Pancreas (tissue), 10 donors: ENCODE data around the gene S100P. TPM values are rescaled to one million over a fixed set of nuclear protein-coding genes. Genes with fewer than 3 reads are reported as not detected.
A peak's percentile ranks its signal among the peaks of the same experiment; 100 is the strongest.
"Not testable (repeated sequence)": the region's sequence is repeated elsewhere in the genome, so short reads cannot be mapped to it uniquely, and the experiment has no call there.

Experiments used
- ATAC-seq, 4 donors: fragments of 200-7000 bp; cut with Tn5 transposase; one replicate each; pipeline versions ENCODE4 v1.8.0 to v1.9.1; 2020; ENCODE audit warnings: mild to moderate bottlenecking in 4 of 4, moderate library complexity in 4 of 4
- DNase-seq, 6 donors: peaks; one replicate each; pipeline ENCODE4 v3.0.0-alpha.2; 2020
- FAIRE-seq: peaks from 2 replicates; lab custom pipeline; 2012; peaks lifted over from hg19 to GRCh38; lab: Jason Lieb, UNC
- H3K27ac ChIP-seq, 4 donors: fragments of 200-600 bp; sonication (generic); 1 replicate in 3 of 4; 2 replicates in 1 of 4; pipeline versions ENCODE4 v1.5.0 to v1.8.0; 2020
- H3K27me3 ChIP-seq, 4 donors: fragments of 200-600 bp; one replicate each; pipeline ENCODE4 v1.8.0; 2021
- H3K36me3 ChIP-seq, 3 donors: fragments of 200-600 bp; sonication (generic) in 1 of 3; one replicate each; pipeline versions ENCODE4 v1.5.0 to v1.8.0; 2020 to 2021
- H3K4me1 ChIP-seq, 3 donors: fragments of 200-600 bp; one replicate each; pipeline ENCODE4 v1.8.0; 2021
- H3K4me3 ChIP-seq, 4 donors: fragments of 200-600 bp; sonication (generic) in 2 of 4; one replicate each; pipeline versions ENCODE4 v1.5.0 to v1.8.0; 2020 to 2021
- H3K9me3 ChIP-seq, 4 donors: fragments of 200-600 bp; one replicate each; pipeline ENCODE4 v1.8.0; 2021
- WGBS, 2 donors: extraction: QIAGEN DNeasy Blood & Tissue Kit; methylation state at CpG; one replicate each; pipeline ENCODE4 v1.1.7; 2013; 5-methylcytosine and 5-hydroxymethylcytosine counted together
- intact Hi-C, 3 donors: fragments of 100-400 bp; cut with DNase I; formaldehyde crosslinking; loops; one replicate each; pipeline versions ENCODE4 v1.11.1 to v1.14.2; 2022
- polyA plus RNA-seq, 2 donors: library from polyadenylated mRNA; stranded (reverse); fragments of 200-250 nt; gene quantifications; one replicate each; pipeline ENCODE4 v1.2.3, GENCODE V29; 2013
- total RNA-seq, 6 donors: library from RNA; stranded (reverse); fragmentation: NEBNext Ultra II Directional in 4 of 6; extraction: Animal tissue kit (Norgen Biotek cat#: 25700) in 4 of 6; gene quantifications; one replicate each; pipeline versions ENCODE4 v1.2.1 to v1.2.4, GENCODE V29; 2021 to 2023
- TF ChIP-seq, protein P1 (sequence below), 4 donors: fragments of 200-600 bp; sonication (generic) in 3 of 4; IDR thresholded peaks; one replicate each; pipeline versions ENCODE4 v1.5.0 to v1.8.0; 2021; ENCODE audit warnings: antibody characterized with exemption in 4 of 4
- donor health status: healthy with polysubstance abuse.
- donor health status: DM: no; HTN: no; CAD: no; lungs with moderate emphysema.
- donor health status: DM: no; HTN: no; CAD: no.
- donor health status: control.
- donor health status: control.
- donor health status: Bipolar disorder and iron deficiency.
- donor health status: DM: yes; HTN: yes; CAD: no.
- donor health status: DM: no; HTN: no; CAD: no.
- donor health status: DM: no; HTN: no; CAD: no.
- donor health status: DM: yes; HTN: yes; CAD: no.

The S100P gene
- total and polyA plus RNA-seq, 8 donors, result 0.42 to 15.7 (median 1.5) TPM; not detected in 4

DNA sequence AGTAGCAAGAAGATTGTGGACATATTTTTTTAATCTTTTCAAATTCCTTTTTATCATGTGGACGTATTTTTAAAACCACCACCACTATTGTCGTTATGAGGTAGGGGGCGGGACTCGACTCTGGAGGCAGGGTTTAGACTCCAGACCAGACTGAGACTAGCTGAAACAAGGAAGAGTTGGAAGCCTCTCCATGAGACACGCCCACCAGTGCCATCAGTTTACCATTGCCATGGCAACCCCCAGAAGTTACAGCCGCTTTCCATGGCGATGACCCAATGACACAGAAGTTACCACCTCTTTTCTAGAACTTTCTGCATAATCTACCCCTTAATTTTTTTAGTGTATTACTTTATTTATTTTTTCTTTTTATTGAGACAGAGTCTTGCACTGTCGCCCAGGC lies 44.5 kb upstream of the S100P start:
- H3K36me3 ChIP-seq, result no peaks in the 10 kb centered on the region
- DNase-seq, result no peak
- no peak for ATAC-seq
- H3K9me3 ChIP-seq, result no peaks in the 10 kb centered on the region
- 87 to 92% methylated on average over 8 of the region's 8 CpGs for WGBS, 2 donors
- TF ChIP-seq, protein P1, sequence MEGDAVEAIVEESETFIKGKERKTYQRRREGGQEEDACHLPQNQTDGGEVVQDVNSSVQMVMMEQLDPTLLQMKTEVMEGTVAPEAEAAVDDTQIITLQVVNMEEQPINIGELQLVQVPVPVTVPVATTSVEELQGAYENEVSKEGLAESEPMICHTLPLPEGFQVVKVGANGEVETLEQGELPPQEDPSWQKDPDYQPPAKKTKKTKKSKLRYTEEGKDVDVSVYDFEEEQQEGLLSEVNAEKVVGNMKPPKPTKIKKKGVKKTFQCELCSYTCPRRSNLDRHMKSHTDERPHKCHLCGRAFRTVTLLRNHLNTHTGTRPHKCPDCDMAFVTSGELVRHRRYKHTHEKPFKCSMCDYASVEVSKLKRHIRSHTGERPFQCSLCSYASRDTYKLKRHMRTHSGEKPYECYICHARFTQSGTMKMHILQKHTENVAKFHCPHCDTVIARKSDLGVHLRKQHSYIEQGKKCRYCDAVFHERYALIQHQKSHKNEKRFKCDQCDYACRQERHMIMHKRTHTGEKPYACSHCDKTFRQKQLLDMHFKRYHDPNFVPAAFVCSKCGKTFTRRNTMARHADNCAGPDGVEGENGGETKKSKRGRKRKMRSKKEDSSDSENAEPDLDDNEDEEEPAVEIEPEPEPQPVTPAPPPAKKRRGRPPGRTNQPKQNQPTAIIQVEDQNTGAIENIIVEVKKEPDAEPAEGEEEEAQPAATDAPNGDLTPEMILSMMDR (IDR thresholded peaks at IDR 0.05), result no peak
- no peak overlapping the region for H3K4me3 ChIP-seq
- H3K4me1 ChIP-seq, result no peaks in the 10 kb centered on the region
- intact Hi-C loops, result no loop called here
- H3K27me3 ChIP-seq, result no peaks in the 10 kb centered on the region
- H3K27ac ChIP-seq, result no peak overlapping the region
- FAIRE-seq, result no peak

DNA sequence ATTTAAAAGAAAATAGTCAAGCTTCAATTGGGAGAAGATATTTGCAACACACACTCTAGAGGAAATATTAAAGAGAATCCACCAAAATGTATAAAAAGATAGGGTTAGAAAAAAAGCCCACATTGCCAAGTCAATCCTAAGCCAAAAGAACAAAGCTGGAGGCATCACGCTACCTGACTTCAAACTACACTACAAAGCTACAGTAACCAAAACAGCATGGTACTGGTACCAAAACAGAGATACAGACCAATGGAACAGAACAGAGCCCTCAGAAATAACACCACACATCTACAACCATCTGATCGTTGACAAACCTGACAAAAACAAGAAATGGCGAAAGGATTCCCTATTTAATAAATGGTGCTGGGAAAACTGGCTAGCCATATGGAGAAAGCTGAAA lies 39.5 kb upstream of the S100P start:
- 51 to 80% methylated on average over 2 to 3 of the region's 3 CpGs for WGBS, 2 donors
- H3K27ac ChIP-seq, H3K4me3 ChIP-seq, H3K9me3 ChIP-seq, ATAC-seq, H3K36me3 ChIP-seq, H3K4me1 ChIP-seq, DNase-seq, H3K27me3 ChIP-seq, FAIRE-seq, intact Hi-C loops: not testable (repeated sequence)

DNA sequence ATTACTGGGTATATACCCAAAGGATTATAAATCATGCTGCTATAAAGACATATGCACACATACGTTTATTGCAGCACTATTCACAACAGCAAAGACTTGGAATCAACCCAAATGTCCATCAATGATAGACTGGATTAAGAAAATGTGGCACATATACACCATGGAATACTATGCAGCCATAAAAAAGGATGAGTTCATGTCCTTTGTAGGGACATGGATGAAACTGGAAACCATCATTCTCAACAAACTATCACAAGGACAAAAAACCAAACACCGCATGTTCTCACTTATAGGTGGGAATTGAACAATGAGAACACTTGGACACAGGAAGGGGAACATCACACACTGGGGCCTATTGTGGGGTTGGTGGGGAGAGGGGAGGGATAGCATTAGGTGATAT lies 38.4 kb upstream of the S100P start:
- H3K36me3 ChIP-seq, H3K27ac ChIP-seq, DNase-seq, H3K4me1 ChIP-seq, ATAC-seq, FAIRE-seq, intact Hi-C loops, H3K27me3 ChIP-seq, H3K4me3 ChIP-seq, H3K9me3 ChIP-seq: not testable (repeated sequence)
- WGBS, 2 donors, result 80 to 81% methylated on average over 2 of the region's 2 CpGs

DNA sequence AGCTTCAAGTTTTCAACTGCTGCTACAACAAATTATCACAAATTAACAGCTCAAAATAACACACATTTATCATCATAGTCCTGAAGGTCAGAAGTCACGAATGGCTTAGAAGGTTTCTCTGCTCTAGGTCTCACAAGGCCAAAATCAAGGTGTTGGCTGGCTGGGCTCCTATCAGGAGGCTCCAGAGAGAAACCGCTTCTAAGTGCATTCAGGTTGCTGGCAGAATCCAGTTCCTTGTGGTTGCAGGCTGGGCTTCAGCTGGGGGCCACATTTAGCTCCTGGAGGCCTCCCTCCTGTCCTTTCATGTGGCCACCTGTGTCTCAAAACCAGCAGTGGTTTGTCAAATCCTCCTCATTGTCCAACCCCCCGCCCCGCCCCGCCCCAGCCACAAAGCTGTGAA lies 37.8 kb upstream of the S100P start:
- intact Hi-C loops, result no loop called here
- no peaks in the 10 kb centered on the region for H3K27me3 ChIP-seq
- WGBS, 2 donors, result 83 to 87% methylated on average over 5 of the region's 5 CpGs
- no peaks in the 10 kb centered on the region for H3K9me3 ChIP-seq
- H3K27ac ChIP-seq, result no peak overlapping the region
- H3K4me1 ChIP-seq, result no peaks in the 10 kb centered on the region
- TF ChIP-seq, protein P1 (IDR thresholded peaks at IDR 0.05), result no peak
- H3K36me3 ChIP-seq, result no peaks in the 10 kb centered on the region
- DNase-seq (no peak), ATAC-seq (no peak), FAIRE-seq (no peak)
- no peak overlapping the region for H3K4me3 ChIP-seq

DNA sequence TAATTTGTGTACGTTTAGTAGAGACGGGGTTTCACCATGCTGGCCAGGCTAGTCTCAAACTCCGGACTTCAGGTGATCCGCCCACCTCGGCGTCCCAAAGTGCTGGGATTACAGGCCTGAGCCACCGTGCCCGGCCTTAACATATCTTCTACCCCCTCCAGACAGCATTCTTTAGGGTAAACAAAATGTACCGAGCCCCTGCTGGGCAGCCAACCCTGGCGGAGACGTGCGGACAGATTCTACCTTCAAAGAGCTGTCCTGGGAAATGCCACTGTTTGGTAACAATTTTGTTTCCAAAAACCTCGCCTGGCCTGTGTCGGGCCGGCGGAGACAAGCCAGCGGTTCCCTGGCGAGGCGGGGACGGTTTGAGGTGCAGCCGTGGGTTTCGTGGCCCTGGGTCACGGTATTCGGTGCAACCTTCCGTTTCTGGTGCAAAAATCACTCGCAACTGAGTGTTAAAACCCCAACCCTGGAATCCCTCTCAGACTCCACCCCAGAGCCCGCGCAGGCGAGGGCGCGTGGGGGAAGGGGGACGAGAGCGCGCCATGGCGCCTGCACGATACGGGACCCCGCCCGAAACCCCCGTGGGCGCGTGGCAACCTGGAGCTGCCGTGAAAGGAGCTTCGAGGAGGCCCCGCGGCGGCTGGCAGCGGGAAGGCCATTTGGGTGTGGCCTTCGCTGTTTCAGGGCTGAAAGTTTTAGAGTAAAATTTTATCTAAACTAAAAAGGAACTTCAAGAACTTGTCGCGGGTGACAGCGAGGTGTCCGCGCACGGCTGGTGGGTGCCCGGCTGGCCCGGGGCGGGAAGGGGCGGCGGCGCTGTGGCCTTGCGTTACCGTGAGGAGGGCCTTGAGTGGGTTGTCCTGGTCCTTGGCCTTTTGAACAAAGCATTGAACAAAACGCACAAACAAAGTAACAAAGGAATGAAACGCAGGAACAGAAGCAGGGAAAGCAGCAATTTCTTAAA lies 36.2 kb upstream of the S100P start:
- WGBS, 2 donors, result 72 to 79% methylated on average over 65 of the region's 65 CpGs
- TF ChIP-seq, protein P1 (IDR thresholded peaks at IDR 0.05), result no peak
- no peaks in the 10 kb centered on the region for H3K9me3 ChIP-seq
- H3K27me3 ChIP-seq, result no peaks in the 10 kb centered on the region
- intact Hi-C loops, result no loop called here
- DNase-seq (no peak), ATAC-seq (no peak), FAIRE-seq (no peak)
- H3K4me3 ChIP-seq, result no peak overlapping the region
- no peaks in the 10 kb centered on the region for H3K4me1 ChIP-seq
- no peak overlapping the region for H3K27ac ChIP-seq
- no peaks in the 10 kb centered on the region for H3K36me3 ChIP-seq

DNA sequence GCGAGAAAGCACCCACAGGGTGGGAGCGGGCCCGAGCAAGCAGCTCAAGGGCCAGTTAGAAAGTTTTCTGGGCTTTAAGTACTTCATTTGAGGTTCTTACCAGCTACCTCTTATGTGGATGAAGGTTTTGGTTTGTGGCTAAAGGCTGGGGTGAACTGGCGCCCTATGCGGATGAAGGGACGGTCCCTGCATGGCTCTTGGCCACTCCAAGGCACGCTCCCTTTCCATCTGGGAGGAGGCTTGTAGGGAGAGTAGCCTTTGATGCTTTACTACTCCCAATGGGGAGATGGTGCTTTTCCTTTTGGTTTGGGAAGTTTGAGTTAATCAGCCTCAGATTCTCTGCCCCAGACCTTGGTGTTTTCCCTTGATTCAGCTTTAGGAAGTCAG lies 35.5 kb upstream of the S100P start:
- TF ChIP-seq, protein P1 (IDR thresholded peaks at IDR 0.05), result no peak
- intact Hi-C loops, result no loop called here
- Histone ChIP-seq H3K27me3 (no peaks in the 10 kb centered on the region), H3K36me3 (no peaks in the 10 kb centered on the region), H3K27ac (no peak overlapping the region), H3K4me1 (no peaks in the 10 kb centered on the region), H3K9me3 (no peaks in the 10 kb centered on the region), H3K4me3 (peak overlapping the region in 1 of 4 donors; percentile 31)
- 94 to 98% methylated on average over 7 of the region's 7 CpGs for whole genome bisulfite sequencing, 2 donors
- ATAC-seq (peak in 1 of 4 donors; percentile 18), FAIRE-seq (no peak), DNase-seq (no peak)
